GM19455 (cell line): ENCODE measurements around the gene ENPP4.
"Not testable (repeated sequence)": the region's sequence is repeated elsewhere in the genome, so short reads cannot be mapped to it uniquely, and the experiment has no call there.

Experiments
- ATAC-seq: cut with Tn5 transposase; IDR thresholded peaks from one replicate; pipeline ENCODE4 v1.9.1; 2021; ENCODE audit not compliant: unreplicated experiment

Gene ENPP4

GRCh38 chr6:46129629-46130511, at the start of gene ENPP4:
Gene ENPP4, plus strand, starts transcription at chr6:46129989. Its CDS starts 9,595 bp downstream, at chr6:46139584.
- peak; percentile 98 for ATAC-seq

- no peak for ATAC-seq
Observed at GRCh38 chr6:46080111-46080510, 49.7 kb upstream of the ENPP4 start.

GRCh38 chr6:46085688-46086087, 44.1 kb upstream of the ENPP4 start:
- not testable (repeated sequence) for ATAC-seq

- ATAC-seq = no peak
Observed at GRCh38 chr6:46090115-46091079, 39.4 kb upstream of the ENPP4 start.

GRCh38 chr6:46091080-46091478, 38.7 kb upstream of the ENPP4 start:
- ATAC-seq = no peak

GRCh38 chr6:46095251-46095650, 34.5 kb upstream of the ENPP4 start:
- ATAC-seq = no peak

- ATAC-seq = no peak
Observed at GRCh38 chr6:46097366-46097765, 32.4 kb upstream of the ENPP4 start.

GRCh38 chr6:46098678-46099077, 31.1 kb upstream of the ENPP4 start:
- no peak for ATAC-seq

- no peak for ATAC-seq
Observed at GRCh38 chr6:46099952-46100351, 29.8 kb upstream of the ENPP4 start.

- ATAC-seq = no peak
Observed at GRCh38 chr6:46102123-46102522, 27.7 kb upstream of the ENPP4 start.

GRCh38 chr6:46103441-46104115, 26.2 kb upstream of the ENPP4 start:
- ATAC-seq = no peak

- ATAC-seq = no peak
Observed at GRCh38 chr6:46104209-46104608, 25.6 kb upstream of the ENPP4 start.

GRCh38 chr6:46105568-46105967, 24.2 kb upstream of the ENPP4 start:
- no peak for ATAC-seq

GRCh38 chr6:46113370-46113769, 16.4 kb upstream of the ENPP4 start:
- ATAC-seq = no peak

GRCh38 chr6:46115634-46116033, 14.2 kb upstream of the ENPP4 start:
- no peak for ATAC-seq

- ATAC-seq = no peak
Observed at GRCh38 chr6:46116289-46116688, 13.5 kb upstream of the ENPP4 start.

- ATAC-seq = no peak
Observed at GRCh38 chr6:46118157-46118556, 11.6 kb upstream of the ENPP4 start.

- no peak for ATAC-seq
Observed at GRCh38 chr6:46118836-46119235, 11.0 kb upstream of the ENPP4 start.

- not testable (repeated sequence) for ATAC-seq
Observed at GRCh38 chr6:46119679-46120078, 10.1 kb upstream of the ENPP4 start.

- peak; percentile 30 for ATAC-seq
Observed at GRCh38 chr6:46128476-46128875, 1.3 kb upstream of the ENPP4 start.

- peak; percentile 13 for ATAC-seq
Observed at GRCh38 chr6:46129291-46129628, 529 bp upstream of the ENPP4 start.
